Stromal cell of bone marrow (primary cell): ENCODE measurements around the gene MINDY4.

Experiments
- DNase-seq: peaks from one replicate; pipeline ENCODE4 v3.0.0-alpha.2; 2012; ENCODE audit warnings: low read depth

MINDY4 gene

GRCh38 chr7:30743371-30744074, 27.7 kb upstream of the MINDY4 start:
- DNase-seq, result peak; percentile 22

- no peak for DNase-seq
These were observed 27.2 kb upstream of the MINDY4 start for GRCh38 chr7:30744075-30744417.

DNA sequence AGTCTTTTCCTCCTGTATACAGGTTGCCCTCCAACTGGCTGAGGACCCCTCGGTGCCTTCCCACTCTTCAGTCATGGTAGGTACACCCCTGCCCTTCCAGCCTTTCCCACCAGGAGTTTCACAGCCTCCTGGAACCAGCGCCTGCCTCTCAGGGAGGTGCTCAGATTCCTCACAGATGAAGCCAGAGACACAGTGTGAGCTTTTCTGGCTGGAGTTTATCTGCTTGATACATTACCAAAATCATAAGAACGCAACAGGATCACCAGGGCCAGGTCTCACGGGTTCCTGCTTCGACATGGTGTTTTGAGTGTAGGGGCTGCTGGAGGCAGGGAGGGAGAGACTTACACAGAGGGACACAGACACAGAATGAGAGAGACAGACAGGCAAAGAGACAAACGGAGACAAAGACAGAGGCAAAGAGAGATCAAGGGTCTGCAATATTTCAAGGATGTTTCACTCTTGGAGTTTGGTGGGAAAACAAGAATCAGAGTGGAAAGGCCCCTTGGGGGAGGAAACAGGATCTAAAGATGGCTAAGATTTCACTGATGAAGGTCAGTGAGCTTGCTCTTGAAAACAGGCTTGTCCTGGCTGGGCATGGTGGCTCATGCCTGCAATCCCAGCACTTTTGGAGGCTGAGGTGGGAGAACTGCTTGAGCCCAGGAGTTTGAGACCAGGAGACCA, 25.8 kb upstream of the MINDY4 start:
- no peak for DNase-seq

DNA sequence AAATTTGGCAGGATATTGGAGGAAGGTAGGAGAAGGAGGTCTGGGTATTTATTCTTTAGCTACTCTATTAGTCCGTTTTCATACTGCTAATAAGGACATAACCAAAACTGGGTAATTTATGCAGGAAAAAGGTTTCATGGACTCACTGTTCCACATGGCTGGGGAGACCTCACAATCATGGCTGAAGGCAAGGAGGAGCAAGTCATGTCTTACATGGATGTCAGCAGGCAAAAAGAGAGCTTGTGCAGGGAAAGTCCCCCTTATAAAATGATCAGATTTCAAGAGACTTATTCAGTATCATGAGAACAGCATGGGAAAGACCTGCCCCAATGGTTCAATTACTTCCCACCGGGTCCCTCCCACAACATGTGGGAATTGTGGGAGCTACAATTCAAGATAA, 21.2 kb upstream of the MINDY4 start:
- DNase-seq, result no peak

- DNase-seq, result peak; percentile 80
These were observed 20.2 kb upstream of the MINDY4 start for GRCh38 chr7:30750683-30751650.

- DNase-seq, result no peak
These were observed 19.4 kb upstream of the MINDY4 start, which contains the start of gene INMT for GRCh38 chr7:30751696-30752273. Gene INMT (plus strand): TSS chr7:30752135. CDS start chr7:30752151, 16 bp downstream.

DNA sequence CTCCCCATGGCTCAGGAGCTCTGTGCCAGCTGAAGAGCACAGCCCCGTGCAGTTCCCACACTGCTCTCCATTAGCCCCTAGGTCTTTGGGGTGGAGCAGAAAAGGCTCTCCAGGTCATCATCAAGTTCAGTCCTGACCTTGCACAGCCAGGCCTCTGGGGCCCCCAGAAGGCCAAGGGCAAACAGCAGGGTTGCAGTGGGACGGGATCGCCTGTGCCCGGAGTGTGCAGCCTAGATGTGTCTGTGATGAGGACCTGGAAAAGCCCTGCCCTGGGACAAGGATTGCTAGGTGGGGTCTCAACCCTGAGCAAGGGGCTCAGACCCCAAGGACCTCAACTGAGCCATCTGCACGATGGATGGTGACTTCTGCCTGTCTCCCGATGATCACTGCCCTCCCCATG, 18.7 kb upstream of the MINDY4 start:
- DNase-seq, result no peak

GRCh38 chr7:30752979-30753378, 18.2 kb upstream of the MINDY4 start:
- DNase-seq, result peak; percentile 20

DNA sequence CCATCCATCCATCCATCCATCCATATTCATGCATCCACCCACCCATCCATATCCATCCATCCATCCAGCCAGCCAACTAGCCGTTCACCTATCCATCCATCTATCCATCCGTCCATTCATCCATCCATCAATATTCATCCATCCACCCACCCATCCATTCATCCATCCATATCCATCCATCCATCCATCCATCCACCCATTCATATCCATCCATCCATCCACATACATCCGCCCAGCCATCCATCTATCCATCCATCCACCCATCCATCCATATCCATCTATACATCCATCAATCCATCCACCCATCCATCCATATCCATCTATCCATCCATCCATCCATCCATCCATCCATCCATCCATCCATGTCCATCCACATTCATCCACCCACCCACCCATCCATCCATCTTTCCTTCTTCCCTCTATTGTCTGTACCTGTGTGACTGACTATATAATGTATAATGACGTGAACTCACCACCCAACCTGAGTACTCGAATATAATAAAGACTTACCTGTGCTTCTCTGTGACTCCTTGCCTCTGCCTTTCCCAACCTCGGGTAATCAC, 16.8 kb upstream of the MINDY4 start:
- no peak for DNase-seq

DNA sequence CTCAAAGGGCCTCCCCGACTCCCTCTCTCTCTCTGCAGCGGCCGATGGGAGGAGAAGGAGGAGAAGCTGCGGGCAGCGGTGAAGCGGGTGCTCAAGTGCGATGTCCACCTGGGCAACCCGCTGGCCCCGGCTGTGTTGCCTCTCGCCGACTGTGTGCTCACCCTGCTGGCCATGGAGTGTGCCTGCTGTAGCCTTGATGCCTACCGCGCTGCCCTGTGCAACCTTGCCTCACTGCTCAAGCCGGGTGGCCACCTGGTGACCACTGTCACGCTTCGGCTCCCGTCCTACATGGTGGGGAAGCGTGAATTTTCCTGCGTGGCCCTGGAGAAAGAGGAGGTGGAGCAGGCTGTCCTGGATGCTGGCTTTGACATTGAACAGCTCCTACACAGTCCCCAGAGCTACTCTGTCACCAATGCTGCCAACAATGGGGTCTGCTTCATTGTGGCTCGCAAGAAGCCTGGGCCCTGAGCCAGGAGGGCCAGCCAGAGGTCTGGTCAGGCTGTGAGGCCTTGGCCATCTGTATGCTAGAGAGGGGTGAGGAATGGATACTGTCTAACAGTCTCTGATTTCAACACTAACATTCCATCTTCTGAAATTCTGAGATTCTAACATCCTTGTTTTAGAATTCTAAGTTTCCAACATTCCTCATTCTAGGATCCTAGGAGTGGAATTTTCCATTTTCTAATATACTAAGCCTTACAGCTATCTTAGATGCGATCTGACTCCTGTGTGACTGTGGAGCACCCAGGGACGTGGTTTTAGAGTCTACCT, 15.6 kb upstream of the MINDY4 start:
- DNase-seq, result no peak

GRCh38 chr7:30757342-30757692, 13.9 kb upstream of the MINDY4 start:
- no peak for DNase-seq

DNA sequence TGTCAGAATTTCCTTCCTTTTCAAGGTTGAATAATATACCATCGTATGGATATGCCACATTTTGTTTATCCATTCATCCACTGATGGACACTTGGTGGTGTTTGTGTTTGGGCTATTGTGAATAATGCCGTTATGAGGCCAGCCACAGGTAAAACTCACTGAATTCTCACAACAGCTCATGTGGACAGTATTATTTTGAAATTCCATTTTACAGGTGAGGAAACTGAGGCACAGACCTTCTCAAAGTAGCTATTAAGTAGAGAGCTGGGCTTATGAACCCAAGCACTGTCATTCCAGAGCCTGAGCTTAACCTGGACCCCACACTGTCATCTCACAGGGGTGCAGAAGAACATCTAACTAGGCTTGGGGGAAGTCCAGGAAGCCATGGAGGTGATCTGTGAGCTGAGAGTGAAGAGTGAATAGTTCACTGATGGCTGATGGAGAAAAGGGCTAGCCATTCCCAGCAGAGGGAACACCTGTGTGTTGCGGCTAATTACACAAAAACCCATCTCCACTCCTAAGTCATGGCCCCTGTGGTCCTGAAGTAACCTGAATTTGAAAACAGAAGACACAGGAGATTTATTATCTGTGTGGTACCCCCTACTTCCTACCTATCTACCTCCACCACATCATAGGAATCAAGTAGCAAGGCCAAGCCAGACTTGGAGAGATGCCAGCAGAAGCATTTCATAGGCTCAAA, 10.6 kb upstream of the MINDY4 start:
- DNase-seq, result no peak

GRCh38 chr7:30761214-30762156, 9.7 kb upstream of the MINDY4 start:
- DNase-seq, result no peak

DNA sequence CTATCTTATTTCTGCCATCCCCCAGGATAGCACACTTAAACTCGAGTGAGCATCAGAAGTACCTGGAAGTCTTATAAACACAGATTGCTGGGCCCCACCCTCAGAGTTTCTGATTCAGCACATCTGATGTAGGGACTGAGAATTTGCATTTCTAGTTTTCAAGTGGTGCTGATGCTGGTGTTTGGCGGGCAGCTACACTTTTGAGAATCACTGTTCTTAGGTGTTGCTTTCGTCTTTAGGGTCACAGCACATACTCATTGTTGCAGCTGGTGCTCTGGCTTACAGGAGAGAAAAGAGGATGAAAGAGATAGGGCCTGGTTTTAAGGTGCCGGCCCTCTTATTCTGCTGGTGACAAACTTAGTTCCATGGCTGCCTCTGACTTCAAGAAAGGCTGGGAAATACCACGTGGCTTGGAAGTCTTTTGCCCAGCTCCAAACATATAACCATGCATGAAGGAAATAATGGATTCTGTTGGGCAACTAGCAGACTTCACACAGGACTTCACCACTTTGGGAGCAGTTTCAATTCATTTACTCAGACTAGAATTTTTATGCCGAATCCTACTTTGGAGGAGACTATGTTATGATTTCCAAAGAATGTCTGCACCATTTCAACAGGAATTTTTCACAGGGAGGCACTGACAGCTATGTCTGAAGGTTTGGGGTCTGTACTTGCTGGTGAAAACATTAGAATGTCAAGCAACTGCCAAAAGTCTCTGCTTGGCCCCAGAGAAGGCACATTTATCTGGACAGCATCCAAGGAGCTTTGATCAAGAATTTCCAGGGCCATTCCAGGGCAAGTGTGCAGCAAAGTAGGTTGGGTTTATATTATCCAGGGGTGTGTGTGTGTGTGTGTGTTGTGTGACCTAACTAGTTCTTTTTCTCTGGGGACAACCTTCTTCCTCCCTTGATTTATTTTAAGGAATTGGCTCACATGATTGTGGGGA, 6.9 kb upstream of the MINDY4 start:
- DNase-seq, result peak; percentile 17

GRCh38 chr7:30765408-30765807, 5.8 kb upstream of the MINDY4 start:
- DNase-seq, result no peak

GRCh38 chr7:30770845-30771173, 408 bp upstream of the MINDY4 start:
- DNase-seq, result no peak

DNA sequence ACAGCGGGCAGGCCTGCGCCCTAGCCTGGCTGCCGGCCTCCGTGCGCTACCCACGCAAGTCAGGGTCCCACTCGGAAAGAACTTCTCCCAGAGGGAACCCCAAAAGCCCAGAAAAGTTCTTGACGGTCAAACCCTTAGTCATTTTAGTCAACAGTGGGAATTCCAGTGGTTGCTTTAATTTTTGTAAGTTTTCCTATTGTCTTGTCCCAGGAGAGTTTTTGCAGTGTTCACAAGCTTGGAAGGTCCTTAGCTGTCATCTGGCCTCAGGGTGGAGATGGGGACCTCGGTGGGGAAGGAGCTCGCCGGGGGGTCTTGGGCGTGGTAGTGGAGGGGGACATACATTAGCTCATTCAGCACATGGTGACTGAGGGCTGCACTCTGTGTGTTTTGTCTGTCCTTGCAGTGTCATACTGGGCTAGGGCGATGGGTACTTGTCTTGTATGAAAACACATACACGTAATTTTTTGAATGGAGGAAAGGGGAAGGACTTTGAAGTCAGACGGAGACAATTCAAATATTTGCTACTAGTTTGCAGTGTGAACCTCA, 736 bp downstream of the MINDY4 start:
- no peak for DNase-seq

DNA sequence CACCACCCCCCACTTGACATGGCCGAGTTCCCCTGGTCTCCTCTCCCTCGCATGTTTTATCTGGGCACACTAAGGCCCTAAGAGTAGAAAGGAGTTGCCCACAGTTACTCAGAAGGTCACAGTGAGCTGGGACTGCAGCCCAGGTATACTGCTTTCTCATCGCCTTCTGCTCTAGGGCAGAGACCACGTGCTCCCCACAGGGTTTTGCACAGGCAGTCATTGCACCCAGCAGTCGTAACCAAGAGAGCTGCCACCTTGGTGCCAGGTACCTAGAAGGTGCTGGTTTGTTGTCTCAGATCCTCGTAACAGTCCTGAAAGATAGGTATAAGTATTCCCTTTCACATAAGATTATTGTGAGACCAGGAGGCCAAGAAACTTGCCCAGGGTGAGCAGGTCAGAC, 1.8 kb downstream of the MINDY4 start:
- no peak for DNase-seq
